GM21447 (cell line): ENCODE measurements around the gene SWSAP1.
"Not testable (repeated sequence)": the region's sequence is repeated elsewhere in the genome, so short reads cannot be mapped to it uniquely, and the experiment has no call there.

ENCODE experiments used
- ATAC-seq: cut with Tn5 transposase; IDR thresholded peaks from one replicate; pipeline ENCODE4 v1.9.1; 2021; ENCODE audit not compliant: unreplicated experiment

The SWSAP1 gene

DNA sequence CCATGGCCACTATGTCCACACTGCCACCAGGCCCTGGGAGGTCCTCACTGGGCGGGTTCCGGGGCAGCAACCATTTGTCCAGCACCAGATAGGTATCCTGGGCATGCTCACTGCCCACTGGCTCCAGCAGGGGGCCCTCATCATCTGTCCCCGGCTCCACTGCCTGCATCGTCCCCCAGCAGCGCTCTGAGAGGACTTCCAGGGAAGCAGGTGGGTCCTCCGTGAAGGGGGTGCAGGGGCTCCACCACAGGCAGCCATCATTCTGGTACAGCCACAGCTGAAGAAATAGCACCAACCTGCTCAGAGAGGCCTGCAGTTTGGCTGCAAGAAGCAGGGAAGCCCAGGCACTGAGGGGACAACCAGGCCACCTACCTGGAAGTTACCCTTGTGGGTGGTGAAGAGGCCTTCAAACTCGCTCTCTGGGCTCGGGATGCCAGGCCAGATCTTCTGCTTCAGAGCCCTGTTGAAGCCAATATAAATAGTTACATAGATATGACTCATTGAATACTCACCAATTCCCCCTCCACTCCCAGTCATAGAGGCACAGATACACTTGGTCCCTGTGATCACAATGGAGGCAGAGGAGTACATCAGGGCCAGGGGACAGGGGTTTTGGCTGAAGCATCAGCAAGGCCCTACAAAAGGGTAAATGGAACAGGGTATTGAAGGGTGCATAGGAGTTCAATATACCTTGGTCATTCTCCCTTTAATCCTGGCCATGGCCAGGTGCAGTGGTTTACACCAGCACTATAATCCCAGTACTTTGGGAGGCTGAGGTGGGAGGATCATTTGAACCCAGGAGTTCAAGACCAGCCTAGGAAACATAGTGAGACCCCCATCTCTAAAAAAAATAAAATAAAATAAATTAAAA lies 4.1 kb downstream of the SWSAP1 start:
- ATAC-seq: no peak

DNA sequence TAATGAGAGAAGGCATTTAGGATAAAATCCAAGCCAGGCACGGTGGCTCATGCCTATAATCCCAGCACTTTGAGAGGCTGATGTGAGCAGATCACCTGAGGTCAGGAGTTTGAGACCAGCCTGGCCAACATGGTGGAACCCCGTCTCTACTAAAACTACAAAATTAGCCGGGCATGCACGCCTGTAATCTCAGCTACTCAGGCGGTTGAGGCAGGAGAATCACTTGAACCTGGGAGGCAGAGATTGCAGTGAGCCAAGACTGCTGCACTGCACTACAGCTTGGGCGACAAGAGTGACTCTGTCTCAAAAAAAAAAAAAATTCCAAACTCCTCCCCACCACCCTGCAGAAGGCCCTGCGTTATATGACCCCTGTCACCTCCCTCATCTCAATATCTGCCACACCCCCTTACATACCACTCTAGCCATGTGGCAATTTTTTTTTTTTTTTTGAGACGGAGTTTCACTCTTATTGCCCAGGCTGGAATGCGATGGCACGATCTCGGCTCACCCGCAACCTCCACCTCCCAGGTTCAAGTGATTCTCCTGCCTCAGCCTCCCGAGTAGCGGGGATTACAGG lies 4.9 kb downstream of the SWSAP1 start:
- not testable (repeated sequence) for ATAC-seq

DNA sequence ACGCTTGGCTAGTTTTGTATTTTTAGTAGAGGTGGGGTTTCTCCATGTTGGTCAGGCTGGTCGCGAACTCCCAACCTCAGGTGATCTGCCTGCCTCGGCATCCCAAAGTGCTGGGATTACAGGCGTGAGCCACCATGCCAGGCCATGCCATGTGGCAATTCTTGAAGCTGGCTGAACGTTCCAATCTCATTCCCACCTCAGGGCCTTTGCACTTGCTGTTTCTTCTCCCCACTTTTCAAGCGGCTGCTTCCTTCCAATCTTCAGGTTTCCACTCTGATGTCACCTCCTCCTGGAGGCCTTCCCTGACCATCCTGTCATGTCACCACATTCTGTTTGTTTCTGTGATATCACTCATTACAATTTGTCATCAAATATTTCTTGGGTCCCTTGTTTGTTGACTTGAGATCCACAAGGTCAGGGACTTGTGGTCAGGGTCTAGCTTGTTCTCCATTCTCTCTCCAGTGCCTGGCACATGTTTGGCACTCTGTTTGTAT lies 5.4 kb downstream of the SWSAP1 start:
- no peak for ATAC-seq

DNA sequence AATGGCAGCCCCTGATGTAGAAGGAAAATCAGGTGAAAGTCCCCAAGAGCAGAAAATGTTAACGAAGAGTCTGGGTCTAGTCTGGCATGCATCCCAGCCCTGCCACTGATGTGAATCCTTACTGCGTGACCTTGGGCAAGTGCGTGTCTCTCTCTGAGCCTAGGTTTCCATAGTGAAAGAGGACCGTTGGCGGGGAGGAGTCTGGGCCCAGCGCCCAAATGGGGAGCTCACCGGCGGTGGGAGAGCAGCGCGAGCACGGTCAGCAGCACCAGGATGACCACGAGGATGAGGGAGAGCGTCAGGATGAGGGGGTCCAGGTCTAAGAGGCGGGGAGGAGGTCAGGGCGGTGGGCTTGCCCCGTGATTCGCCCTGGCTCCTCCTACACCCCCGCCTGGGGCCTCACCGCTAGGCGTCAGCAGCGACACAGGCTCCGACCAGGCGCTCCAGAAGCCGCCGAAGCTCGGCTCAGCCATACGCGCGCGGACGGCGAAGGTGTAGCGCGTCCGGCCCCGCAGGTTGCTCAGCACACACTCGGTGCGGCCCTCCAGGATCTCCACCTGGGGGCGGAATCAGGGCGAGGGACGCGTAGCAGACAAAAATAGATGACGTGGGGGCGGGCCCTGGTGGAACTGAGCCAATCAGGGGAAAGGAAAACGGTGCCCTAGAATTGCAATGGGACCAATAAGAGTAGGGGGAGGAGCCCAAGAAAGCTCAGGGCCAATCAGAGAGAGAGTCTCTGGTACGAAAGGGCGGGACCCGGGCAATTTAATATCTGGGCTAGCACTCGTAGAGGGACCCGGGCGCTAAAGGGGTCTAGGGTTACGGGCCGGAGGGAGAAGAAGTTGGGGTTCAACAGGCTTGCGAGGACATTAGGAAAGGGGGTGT lies 6.4 kb downstream of the SWSAP1 start:
- peak; percentile 74 for ATAC-seq

DNA sequence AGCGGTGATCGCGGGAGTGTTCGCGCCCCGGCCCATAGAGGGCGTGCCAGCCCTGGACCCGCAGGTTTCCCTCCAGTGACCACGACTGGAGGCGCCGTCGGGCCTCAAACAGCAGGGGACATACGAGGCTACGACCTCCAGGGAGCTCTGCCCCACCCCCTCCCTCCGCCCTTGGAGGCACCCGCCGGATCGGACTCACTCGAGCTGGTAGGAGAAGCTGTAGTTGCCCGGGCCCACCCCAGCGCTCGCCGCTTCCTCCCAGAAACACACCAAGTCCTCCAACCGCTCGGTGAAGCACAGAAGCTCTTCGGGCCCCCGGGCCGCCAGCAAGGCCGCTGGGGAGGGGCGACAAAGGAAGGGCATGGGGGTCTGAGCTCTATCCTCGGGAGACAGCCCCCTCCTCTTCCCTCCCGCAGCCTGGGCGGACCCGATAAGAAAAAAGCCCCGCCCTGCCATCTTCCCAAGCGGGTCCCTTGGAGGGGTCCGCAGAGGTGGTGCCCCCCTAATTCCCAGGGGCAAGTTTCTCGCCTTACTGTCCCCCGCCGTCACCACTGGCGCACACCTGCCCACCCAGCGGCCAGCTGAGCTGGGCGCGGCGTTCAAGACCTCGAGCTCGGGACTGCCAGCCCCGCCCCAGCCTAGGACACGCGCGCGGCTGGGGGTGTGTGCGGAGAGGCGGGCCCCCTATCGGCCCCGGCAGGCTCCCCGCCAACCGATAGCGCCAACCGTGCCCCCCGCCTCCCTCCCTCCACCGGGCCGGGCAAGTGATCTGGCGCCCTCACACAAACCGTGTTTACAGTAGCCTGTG lies 8.6 kb downstream of the SWSAP1 start:
- ATAC-seq: no peak

DNA sequence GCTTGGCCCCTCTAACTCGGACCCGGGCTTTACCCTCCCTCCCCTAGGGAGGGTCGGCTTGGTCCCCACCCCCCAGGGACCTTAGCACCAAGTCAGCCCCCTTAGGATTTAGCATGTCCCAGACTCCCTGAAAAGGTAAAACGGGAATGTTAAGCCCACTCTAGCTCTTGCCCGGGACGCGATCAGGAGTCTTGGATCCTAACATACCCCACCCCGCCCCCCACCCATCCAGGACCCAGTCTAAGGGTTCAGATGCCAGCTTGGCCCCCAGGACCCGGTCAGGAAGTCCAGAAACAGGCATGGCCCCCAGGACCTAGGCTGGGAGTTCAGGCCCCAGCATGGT lies 9.2 kb downstream of the SWSAP1 start:
- no peak for ATAC-seq

DNA sequence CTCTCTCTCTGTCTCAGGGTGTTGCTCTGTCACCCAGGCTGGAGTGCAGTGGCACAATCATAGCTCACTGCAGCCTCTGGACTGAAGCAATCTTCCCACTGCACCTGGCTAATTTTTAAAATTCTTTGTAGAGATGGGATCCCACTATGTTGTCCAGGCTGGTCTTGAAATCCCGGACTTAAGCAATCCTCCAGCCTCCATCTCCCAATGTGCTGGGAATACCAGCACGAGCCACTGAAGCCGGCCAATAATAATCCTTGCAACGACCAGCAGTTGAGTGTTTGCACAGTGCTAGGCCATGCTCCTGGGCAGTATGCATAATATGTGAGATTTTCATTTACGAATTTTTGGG lies 10.3 kb downstream of the SWSAP1 start:
- no peak for ATAC-seq

DNA sequence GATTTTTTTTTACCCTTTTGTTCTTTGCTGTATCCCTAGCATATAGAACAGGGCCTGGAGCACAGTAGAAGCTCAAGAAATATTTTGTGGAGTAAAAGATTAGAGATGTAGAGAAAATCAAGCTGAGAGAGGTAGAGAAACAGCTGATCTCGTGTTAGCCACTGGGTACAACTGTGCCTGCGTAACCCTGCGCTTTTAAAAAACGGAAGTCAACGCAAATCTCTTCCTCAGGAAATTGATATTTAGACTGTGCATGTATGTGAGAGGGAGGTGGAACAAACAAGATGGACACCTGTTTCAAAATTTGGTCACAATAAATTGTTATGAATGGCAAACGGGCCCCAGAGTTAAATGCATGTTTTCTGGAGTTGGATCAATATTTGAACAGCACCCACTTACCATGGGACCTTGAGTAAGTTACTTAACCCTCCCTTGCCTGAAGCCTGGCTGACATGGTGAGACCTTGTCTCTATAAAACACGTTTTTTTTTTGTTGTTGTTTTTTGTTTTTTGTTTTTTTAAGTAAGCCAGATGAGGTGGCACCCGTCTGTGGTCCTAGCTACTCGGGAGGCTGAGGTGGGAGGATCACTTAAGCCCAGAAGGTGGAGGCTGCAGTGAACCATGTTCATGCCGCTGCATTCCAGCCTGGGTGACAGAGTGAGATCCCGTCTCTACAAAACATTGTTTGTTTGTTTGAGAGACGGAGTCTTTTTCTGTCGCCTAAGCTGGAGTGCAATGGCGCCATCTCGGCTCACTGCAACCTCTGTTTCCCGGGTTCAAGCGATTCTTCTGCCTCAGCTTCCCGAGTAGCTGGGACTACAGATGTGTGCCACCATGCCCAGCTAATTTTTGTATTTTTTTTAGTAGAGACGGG lies 12.9 kb downstream of the SWSAP1 start:
- no peak for ATAC-seq

DNA sequence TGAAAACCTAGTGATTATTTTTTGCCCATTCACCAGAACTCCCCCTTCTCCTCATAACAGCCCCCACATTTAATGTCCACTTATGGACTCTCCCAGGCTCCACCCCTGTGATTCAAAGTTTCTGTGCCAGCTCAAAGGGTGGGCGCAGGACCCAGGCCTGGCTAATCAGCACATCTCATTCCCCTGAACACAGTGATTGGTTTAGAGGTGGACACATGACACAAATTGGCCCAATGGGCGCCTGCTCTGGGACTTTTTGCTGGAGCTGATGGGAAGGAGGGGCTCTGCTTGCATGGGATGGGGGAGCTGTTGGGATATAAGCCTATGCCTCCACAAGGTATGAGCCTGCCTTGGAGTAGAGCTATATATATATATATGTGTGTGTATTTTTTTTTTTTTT lies 15.9 kb downstream of the SWSAP1 start:
- ATAC-seq: no peak

DNA sequence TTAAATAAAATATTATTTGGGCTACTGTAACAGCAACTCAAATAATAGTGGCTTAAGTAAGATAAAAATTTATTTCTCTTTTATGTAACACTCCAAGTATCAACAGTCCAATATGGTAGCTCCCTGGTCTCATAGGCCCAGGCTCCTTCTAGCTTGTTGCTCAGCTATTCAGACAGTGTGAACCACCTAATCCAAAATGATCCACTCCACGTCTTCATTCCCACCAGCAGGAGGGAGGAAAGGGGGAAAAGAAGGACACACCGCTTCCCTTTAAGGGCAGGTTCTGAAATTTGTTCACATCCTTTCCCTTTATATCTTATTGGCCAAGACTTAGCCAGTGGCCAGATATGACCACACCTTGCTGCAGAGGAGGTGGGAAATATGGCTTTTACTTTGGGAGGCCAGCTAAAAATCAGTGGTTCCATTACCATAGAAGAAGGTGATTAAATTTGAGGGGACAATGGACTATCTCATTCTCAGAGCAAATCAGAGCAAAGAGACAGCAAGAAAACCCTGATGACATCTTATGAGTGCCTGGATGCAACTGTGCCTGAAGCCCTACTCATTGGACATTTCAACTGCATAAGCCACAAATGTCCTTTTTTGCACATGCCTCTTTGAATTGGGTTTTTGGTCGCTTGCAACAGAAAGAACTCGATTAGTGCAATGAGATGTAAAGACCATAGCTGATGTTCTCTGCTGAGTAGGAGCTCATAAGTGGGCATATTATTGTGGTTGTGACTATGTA lies 16.6 kb downstream of the SWSAP1 start:
- ATAC-seq: no peak

DNA sequence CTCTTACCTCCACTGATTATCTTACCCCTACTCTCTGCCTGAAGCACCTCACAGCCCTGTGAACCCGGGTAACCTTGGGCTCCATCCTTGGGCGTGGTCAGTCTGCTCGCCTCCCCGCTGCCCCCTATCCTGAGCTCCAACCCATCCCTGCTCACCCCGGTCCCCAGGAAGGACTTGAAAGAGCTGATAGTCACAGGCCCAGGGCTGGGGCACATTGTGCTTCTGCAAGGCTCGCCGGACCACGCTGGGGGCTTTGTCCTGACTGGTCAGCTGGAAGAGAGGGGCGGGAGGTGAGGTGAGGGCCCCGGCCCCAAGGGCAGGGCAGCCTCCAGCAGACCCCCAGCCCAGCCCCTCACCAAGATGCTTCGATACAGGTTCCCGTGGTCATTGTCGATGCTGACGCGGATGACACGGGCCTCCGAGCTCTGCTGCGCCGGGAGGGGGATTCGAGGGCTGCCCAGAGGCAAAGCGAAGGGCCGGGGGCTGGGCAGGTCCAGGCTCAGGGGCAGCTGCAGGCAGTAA lies 22.7 kb downstream of the SWSAP1 start:
- ATAC-seq: no peak

DNA sequence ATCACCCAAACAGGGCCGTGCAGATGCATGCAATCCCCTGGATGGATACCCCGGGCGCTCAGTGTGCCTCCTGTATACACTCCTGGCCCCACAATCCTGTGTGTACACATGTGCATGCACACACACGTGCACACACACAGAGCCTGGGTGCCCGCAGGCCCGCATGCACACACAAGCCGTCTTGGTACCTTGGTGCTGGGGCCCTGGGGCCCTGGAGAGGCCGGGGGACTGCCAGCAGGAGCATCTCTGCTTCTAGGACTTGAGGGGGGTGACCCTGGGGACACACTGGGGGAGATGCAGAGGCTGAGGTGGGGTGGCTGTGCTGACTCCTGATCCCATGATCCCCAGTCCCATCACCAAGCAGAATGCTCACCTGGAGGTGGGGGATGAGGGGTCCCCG lies 25.2 kb downstream of the SWSAP1 start:
- ATAC-seq: no peak

DNA sequence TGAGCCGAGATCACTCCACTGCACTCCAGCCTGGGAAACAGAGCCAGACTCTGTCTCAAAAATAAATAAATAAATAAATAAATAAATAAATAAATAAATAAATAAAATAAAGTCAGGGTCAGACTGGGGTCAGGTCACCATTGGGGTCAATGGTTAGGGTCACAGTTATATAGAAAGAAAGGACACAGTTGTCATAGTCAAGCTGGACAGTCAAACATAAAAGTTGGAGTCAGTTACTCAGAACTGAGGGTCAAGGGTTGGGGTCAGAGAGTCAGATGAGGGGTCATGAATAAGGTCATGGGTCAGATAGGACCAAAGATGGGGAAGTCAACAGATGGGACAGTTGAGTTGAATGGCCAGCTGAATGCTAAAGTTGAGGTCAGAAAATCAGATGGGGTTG lies 26.3 kb downstream of the SWSAP1 start:
- ATAC-seq: no peak

DNA sequence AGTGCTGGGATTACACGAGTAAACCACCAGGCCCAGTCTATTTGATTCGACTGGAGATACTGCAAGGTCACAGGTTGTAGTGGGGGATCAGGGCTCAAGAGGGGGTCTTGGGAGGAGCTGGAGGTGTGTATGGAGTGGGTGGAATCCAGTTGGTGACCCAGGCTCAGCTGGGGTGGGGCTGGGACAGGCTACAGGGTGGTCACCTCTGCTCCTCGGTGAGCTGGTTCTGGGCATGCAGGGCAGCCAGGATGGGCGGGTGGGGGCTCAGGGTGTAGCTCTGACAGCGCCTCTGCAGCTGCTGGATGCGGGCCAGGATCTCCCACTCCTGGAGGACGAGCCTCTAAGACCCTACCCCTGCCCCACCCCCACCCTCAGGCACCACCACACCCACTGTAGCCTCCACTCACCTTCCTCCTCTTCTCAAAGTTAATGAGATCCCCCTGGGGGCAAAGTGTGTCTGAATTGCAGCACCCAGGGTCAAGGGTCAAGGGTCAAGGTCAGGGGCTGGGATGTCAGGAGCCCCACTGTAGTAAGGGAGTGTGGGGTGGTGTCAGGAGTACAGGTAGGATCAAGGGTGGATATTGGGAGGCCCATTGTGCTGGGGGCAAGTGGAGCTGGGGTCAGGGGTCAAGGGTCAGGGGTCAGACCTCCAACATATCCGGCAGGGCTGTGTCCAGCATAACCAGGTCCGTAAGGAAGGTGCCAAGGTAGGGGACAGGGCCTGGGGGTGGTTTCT lies 27.5 kb downstream of the SWSAP1 start:
- no peak for ATAC-seq

DNA sequence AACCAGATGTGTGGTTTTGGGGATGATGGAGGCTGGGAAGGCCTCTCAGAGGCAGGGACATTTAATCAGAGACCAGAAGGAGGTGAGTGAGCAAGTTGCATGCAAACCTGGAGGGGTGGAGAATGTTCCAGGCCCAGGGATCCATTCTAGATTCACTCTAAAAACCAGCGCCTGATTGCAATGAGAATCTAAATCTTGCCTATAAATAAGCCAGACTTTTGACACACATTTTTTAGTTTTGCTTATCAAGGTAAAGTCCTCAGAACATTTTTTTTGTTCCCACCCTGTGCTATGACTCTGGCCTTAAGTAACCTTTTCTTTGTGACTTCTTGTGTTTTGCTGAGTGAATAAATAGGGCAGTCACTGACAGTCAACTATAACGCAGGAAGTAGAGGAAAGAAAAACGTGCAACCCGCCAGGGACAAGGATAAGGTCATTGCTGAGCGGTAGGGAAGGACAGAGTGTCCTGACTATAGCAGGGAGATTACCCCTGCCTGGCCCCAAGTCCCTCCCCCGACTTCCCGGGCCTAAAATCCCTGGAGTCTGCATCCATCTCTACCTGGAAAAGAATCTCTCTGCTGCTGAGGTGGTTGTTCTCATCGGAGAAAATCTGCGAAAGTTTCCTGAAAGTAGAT lies 30.2 kb downstream of the SWSAP1 start:
- no peak for ATAC-seq

DNA sequence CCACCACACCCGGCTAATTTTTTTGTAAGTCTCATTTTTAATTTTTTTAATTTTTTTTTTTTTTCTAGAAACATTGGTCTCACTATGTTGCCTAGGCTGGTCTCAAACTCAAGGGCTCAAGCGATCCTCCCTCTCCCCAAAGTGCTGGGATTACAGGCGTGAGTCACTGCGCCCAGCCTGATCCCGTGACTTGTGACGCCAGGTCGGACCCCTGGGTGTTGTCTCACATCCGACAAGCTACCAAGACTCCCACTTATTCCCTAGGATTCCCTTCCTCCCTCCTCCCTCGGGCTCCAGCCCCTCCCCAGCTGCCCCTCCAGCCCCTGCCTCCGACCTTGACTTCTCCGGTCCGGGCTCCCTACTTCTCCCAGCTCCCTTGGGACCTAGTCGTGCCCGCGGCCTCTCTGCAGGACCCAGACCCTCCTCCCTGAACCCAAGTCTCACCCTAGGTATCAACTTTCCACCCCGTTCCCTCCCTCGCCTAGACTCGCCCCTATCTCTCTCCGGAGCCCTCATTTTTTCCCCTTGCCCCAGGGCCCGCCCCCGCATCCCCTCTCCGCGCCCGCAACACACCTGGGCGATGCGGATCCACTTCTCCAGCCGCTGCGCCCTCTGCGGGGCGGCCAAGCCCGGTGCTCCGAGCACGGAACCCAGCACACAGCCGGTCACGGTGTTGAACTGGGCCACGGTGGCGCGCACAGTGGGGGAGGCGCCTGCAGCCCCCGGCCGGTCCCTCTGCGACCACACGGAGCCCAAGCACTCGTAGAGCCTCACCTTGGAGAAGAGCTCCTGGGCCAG lies 31.6 kb downstream of the SWSAP1 start:
- ATAC-seq: no peak

DNA sequence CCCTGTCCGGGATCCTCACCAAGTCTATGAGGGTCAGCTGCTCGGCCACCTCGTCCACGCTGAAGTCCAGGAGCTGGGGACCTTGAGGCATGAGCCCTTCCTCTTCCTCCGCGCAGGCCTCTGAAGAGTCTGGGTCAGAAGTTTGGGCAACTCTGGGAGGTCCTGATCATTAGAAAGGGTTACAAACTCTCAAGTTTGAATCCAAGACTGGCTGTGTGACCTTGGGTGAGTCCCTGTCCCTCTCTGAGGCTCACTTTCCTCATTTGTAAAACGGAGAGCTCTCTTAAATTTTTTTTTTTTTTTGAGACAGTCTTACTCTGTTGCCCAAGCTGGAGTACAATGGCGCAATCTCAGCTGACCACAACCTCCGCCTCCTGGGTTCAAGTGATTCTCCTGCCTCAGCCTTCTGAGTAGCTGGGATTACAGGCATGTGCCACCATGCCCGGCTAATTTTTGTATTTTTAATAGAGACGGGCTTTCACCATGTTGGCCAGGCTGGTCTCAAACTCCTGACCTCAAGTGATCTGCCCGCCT lies 32.3 kb downstream of the SWSAP1 start:
- ATAC-seq: not testable (repeated sequence)
